Nephron progenitor cell (in vitro differentiated cells): ENCODE data around the gene USF1.
"Not testable (repeated sequence)": the region's sequence is repeated elsewhere in the genome, so short reads cannot be mapped to it uniquely, and the experiment has no call there.

Experiments used
- DNase-seq: peaks from one replicate; pipeline ENCODE4 v3.0.0; 2021
- H3K27ac Mint-ChIP-seq: 2 replicates; pipeline ENCODE4 v1.8.0; 2021; ENCODE audit warnings: mild to moderate bottlenecking, moderate library complexity, mixed read lengths
- H3K27me3 Mint-ChIP-seq: 2 replicates; pipeline ENCODE4 v1.8.0; 2021; ENCODE audit warnings: mild to moderate bottlenecking, low read depth, mixed read lengths; ENCODE audit not compliant: poor library complexity
- H3K36me3 Mint-ChIP-seq: 2 replicates; pipeline ENCODE4 v1.8.0; 2021; ENCODE audit warnings: low read depth, mixed read lengths
- H3K4me1 Mint-ChIP-seq: 2 replicates; pipeline ENCODE4 v1.8.0; 2021; ENCODE audit warnings: mixed read lengths
- H3K4me3 Mint-ChIP-seq: 2 replicates; pipeline ENCODE4 v1.8.0; 2021; ENCODE audit warnings: mild to moderate bottlenecking, moderate library complexity, mixed read lengths
- H3K9me3 Mint-ChIP-seq: 2 replicates; pipeline ENCODE4 v1.8.0; 2021; ENCODE audit warnings: mild to moderate bottlenecking, moderate library complexity, mixed read lengths
- TF ChIP-seq, protein P1 (sequence below): fragments of 200-600 bp; sonication (generic); IDR thresholded peaks from 2 replicates; pipeline ENCODE4 v1.5.0; 2021; ENCODE audit warnings: antibody characterized with exemption

USF1 gene

DNA sequence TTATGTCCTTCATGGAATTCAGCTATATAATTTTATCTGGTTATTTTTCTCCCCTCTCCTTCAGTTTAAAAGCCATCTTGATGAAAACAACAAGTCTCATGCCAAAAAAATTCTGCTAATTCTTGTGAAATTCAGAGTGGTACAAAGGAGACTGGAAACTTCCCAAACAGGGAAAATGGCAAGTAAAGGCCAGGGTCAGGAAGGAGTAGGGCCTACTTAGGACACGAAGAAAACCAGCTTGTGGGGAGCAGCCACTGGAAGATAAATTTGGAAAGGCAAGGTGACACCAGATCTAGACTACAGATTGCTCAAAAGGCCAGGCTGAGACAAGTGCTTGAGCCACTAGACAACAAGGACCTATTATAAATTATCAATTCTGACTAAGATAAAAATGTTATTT is 13.4 kb downstream of the USF1 start:
- H3K4me3 Mint-ChIP-seq: no peak overlapping the region
- no peak for DNase-seq
- TF ChIP-seq, protein P1, sequence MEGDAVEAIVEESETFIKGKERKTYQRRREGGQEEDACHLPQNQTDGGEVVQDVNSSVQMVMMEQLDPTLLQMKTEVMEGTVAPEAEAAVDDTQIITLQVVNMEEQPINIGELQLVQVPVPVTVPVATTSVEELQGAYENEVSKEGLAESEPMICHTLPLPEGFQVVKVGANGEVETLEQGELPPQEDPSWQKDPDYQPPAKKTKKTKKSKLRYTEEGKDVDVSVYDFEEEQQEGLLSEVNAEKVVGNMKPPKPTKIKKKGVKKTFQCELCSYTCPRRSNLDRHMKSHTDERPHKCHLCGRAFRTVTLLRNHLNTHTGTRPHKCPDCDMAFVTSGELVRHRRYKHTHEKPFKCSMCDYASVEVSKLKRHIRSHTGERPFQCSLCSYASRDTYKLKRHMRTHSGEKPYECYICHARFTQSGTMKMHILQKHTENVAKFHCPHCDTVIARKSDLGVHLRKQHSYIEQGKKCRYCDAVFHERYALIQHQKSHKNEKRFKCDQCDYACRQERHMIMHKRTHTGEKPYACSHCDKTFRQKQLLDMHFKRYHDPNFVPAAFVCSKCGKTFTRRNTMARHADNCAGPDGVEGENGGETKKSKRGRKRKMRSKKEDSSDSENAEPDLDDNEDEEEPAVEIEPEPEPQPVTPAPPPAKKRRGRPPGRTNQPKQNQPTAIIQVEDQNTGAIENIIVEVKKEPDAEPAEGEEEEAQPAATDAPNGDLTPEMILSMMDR: no peak
- peaks cover 27% of the 10 kb centered on the region for H3K36me3 Mint-ChIP-seq
- H3K4me1 Mint-ChIP-seq: no peaks in the 10 kb centered on the region
- H3K27ac Mint-ChIP-seq: no peak overlapping the region
- peaks cover 15% of the 10 kb centered on the region for H3K9me3 Mint-ChIP-seq
- H3K27me3 Mint-ChIP-seq: no peaks in the 10 kb centered on the region

GRCh38 chr1:161031874-161032273 is 13.9 kb downstream of the USF1 start:
- no peak for DNase-seq
- peaks cover 32% of the 10 kb centered on the region for H3K36me3 Mint-ChIP-seq
- no peaks in the 10 kb centered on the region for H3K4me1 Mint-ChIP-seq
- TF ChIP-seq, protein P1: no peak
- no peak overlapping the region for H3K27ac Mint-ChIP-seq
- H3K9me3 Mint-ChIP-seq: peaks cover 19% of the 10 kb centered on the region
- no peaks in the 10 kb centered on the region for H3K27me3 Mint-ChIP-seq
- H3K4me3 Mint-ChIP-seq: no peak overlapping the region

DNA sequence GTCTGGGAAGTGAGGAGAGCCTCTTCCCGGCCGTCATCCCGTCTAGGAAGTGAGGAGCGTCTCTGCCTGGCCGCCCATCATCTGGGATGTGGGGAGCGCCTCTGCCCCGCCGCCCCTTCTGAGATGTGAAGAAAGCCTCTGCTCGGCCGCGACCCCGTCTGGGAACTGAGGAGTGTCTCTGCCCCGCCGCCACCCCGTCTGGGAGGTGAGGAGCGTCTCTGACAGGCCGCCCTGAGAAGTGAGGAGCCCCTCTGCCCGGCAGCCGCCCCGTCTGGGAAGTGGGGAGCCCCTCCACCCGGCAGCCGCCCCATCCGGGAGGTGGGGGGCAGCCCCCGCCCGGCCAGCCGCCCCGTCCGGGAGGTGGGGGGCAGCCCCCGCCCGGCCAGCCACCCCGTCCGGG is 16.3 kb downstream of the USF1 start:
- not testable (repeated sequence) for H3K4me3 Mint-ChIP-seq, H3K27me3 Mint-ChIP-seq, DNase-seq

DNA sequence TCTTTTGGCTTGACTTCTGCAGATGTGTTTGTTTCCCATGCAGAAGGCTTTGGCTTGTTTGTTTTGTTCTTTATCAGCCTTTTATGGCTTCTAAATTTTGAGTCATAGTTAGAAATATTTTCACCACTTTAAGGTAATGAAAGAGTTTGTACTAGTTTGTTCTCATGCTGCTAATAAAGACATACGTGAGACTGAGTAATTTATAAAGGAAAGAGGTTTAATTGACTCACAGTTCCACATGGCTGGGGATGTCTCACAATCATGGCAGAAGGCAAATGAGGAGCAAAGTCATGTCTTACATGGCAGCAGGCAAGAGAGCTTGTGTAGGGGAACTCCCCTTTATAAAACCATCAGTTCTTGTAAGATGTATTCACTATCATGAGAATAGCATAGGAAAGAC is 18.8 kb downstream of the USF1 start:
- Mint-ChIP-seq H3K36me3 (peaks cover 29% of the 10 kb centered on the region), H3K9me3 (peaks cover 20% of the 10 kb centered on the region)
- H3K4me1 Mint-ChIP-seq, H3K27me3 Mint-ChIP-seq, H3K4me3 Mint-ChIP-seq, DNase-seq, H3K27ac Mint-ChIP-seq: not testable (repeated sequence)

More for the DNA sequence above, 16.3 kb downstream of the USF1 start:
- peaks cover 20% of the 10 kb centered on the region for H3K9me3 Mint-ChIP-seq
- peaks cover 34% of the 10 kb centered on the region for H3K36me3 Mint-ChIP-seq
- not testable (repeated sequence) for H3K4me1 Mint-ChIP-seq, H3K27ac Mint-ChIP-seq

DNA sequence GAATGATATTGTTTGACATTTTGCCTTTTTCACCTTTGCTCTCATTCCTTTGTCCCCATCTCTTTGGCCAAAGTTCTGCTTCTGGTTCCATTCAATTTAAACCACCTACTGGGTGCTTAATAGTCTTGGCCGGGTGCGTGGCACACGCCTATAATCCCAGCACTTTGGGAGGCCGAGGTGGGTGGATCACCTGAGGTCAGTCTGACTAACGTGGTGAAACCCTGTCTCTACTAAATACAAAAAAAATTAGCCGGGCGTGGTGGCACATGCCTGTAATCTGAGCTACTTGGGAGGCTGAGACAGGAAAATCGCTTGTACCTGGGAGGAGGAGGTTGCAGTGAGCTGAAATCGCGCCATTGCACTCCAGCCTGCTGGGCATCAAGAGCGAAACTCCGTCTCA is 23.3 kb downstream of the USF1 start:
- H3K4me1 Mint-ChIP-seq: peaks cover 20% of the 10 kb centered on the region
- H3K27ac Mint-ChIP-seq, H3K9me3 Mint-ChIP-seq, DNase-seq, H3K36me3 Mint-ChIP-seq: not testable (repeated sequence)
- H3K4me3 Mint-ChIP-seq: peak overlapping the region; percentile 44
- peaks cover 46% of the 10 kb centered on the region for H3K27me3 Mint-ChIP-seq

DNA sequence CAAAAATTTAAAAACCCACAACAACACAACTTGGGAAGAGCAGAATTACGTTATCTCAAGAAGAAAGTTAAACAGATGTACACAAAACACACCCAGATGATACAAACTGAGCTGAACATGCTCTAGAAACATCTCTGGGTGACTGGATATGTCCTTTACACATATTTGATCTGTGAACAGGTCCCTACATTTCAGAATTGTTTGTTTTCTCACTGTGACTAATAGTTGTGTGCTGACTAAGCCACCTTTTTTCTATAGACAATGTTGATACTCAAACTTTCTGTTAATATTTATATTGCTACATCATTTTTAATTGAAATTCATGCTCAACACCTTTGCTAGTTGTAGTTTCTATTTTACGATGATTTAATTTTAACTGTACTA is 23.8 kb downstream of the USF1 start:
- Mint-ChIP-seq H3K4me1 (peaks cover 20% of the 10 kb centered on the region), H3K27me3 (peaks cover 49% of the 10 kb centered on the region)

DNA sequence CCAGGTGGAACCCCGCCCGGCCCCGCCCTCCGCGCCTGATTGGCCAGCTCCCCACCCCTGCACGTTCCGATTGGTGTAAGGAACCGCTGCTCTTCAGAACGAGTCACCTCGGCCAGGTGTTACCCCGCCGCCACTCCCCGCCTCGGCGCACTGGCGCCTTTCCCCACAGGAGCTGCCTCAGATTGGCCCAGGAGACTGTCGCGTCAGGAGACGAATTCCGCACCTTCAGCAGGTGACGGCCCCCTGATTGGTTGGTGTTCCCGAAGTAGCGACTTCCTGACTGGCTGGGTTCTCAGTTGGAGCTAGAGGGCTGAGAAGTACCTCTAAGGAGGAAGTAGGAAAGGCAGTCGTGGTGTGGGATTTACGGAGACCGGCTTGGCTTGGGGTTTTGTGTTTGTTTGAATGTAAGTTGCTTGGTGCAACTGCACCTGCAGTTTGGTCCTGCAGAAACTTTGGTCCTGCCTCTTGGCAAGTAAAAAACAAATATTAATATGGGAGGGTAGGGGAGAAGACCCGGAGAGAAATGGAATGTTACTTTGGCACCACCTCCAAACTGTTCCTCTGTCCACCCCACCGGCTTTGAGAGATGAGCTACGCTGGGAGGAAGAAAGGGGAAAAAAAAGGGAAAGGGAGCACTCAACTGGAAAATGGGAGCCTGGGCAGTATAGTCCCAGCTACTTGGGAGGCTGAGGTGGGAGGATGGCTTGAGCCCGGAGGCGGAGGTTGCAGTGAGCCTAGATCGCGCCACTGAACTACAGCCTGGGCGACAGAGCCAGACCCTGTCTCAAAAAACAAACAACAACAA is 24.4 kb downstream of the USF1 start:
- peaks cover 20% of the 10 kb centered on the region for H3K4me1 Mint-ChIP-seq

More for the DNA sequence above, 23.8 kb downstream of the USF1 start:
- Mint-ChIP-seq H3K9me3 (peaks cover 1% of the 10 kb centered on the region), H3K36me3 (peaks cover 3% of the 10 kb centered on the region), H3K4me3 (peak overlapping the region; percentile 83), H3K27ac (no peak overlapping the region)
- no peak for DNase-seq
- TF ChIP-seq, protein P1: no peak

More for the DNA sequence above, 24.4 kb downstream of the USF1 start:
- Mint-ChIP-seq H3K27me3 (peaks cover 49% of the 10 kb centered on the region), H3K9me3 (no peaks in the 10 kb centered on the region), H3K27ac (no peak overlapping the region), H3K36me3 (no peaks in the 10 kb centered on the region), H3K4me3 (peak overlapping the region; percentile 83)
- peak; percentile 82 for DNase-seq
- TF ChIP-seq, protein P1: no peak
